MG63 (cell line): ENCODE results near the gene TAF3. TPM values are rescaled to one million over a fixed set of nuclear protein-coding genes. Genes with fewer than 3 reads are reported as not detected.
A peak's percentile ranks its signal among the peaks of the same experiment; 100 is the strongest.

Source experiments
- DNase-seq: peaks from one replicate; pipeline ENCODE4 v3.0.0-alpha.2; 2020
- H3K27me3 ChIP-seq: fragments of 250-450 bp; sonication (Bioruptor Pico); 2 replicates; pipeline ENCODE4 v1.5.1; 2020; ENCODE audit warnings: mild to moderate bottlenecking, moderate library complexity
- H3K36me3 ChIP-seq: fragments of 250-450 bp; sonication (Bioruptor Pico); 2 replicates; pipeline ENCODE4 v1.5.1; 2020; ENCODE audit warnings: mild to moderate bottlenecking, moderate library complexity
- H3K4me3 ChIP-seq: fragments of 250-450 bp; sonication (Bioruptor Pico); 2 replicates; pipeline ENCODE4 v1.5.1; 2020; ENCODE audit warnings: mild to moderate bottlenecking, moderate library complexity
- H3K9me3 ChIP-seq: fragments of 250-450 bp; sonication (Bioruptor Pico); 2 replicates; pipeline ENCODE4 v1.5.1; 2020; ENCODE audit warnings: mild to moderate bottlenecking, moderate library complexity
- total RNA-seq: library from RNA; depleted of rRNA; stranded (reverse); fragments of >200 nt; shearing (Covaris generic); gene quantifications from 2 replicates; pipeline ENCODE4 v1.2.3, GENCODE V29; 2014; ENCODE audit warnings: low replicate concordance; rRNA removed

The TAF3 gene
- total RNA-seq, 1 experiment from 2014 or later = 0.92 TPM

DNA sequence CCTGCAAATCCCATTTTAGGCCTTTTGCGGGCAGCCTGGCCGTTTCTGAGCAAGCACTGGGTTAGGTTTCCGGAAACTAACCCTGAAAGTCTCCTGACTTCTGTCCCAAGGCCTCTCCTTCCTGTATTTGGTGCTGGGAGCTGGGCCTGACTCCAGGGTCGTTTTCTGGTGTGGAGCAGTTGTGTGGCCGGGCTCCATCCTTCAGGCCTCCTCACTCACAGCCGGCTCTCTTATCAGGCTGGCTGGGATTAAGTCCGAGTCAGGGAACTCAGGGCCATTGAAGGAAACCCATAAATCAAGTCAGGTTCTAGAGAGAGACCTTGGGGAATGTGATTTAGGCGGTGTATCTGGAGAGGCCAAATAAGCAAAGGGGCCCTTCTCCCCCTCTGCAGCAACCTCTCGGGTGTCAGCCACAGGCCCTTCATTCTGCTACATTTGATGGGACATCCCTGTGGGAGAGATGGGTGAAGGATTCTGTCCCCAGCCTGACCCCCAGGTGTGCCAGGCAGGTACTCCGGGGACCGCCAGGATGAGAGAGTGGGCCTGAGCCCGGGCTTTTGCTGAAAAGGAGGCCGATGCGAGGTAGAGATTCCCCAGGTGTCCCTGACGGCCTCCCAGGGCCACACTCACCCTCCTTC, 239.4 kb downstream of the TAF3 start:
- no peak overlapping the region for H3K4me3 ChIP-seq
- DNase-seq = no peak
- no peaks in the 10 kb centered on the region for H3K36me3 ChIP-seq
- no peaks in the 10 kb centered on the region for H3K9me3 ChIP-seq
- H3K27me3 ChIP-seq = no peaks in the 10 kb centered on the region

DNA sequence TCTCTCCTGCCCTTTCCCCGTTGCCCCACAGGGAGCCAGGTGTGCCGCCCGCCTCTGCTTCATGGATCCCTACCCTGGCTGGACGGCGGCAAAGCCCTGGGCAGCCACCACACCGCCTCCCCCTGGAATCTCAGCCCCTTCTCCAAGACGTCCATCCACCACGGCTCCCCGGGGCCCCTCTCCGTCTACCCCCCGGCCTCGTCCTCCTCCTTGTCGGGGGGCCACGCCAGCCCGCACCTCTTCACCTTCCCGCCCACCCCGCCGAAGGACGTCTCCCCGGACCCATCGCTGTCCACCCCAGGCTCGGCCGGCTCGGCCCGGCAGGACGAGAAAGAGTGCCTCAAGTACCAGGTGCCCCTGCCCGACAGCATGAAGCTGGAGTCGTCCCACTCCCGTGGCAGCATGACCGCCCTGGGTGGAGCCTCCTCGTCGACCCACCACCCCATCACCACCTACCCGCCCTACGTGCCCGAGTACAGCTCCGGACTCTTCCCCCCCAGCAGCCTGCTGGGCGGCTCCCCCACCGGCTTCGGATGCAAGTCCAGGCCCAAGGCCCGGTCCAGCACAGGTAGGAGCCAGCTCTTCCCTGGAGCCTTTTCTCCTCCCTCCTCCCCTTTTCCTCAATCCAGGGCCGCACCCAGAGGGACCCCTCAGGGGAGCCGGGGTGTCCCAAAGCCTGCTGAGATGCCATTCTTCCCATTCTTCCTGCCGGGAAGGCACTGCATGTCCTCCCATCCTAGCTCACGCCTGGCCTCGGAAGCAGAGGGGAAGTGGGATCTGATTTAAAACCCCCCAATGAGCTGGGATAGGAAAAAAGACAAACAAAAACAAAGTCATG, 240.2 kb downstream of the TAF3 start:
- Histone ChIP-seq H3K4me3 (no peak overlapping the region), H3K9me3 (no peaks in the 10 kb centered on the region), H3K27me3 (no peaks in the 10 kb centered on the region), H3K36me3 (no peaks in the 10 kb centered on the region)
- DNase-seq = no peak

DNA sequence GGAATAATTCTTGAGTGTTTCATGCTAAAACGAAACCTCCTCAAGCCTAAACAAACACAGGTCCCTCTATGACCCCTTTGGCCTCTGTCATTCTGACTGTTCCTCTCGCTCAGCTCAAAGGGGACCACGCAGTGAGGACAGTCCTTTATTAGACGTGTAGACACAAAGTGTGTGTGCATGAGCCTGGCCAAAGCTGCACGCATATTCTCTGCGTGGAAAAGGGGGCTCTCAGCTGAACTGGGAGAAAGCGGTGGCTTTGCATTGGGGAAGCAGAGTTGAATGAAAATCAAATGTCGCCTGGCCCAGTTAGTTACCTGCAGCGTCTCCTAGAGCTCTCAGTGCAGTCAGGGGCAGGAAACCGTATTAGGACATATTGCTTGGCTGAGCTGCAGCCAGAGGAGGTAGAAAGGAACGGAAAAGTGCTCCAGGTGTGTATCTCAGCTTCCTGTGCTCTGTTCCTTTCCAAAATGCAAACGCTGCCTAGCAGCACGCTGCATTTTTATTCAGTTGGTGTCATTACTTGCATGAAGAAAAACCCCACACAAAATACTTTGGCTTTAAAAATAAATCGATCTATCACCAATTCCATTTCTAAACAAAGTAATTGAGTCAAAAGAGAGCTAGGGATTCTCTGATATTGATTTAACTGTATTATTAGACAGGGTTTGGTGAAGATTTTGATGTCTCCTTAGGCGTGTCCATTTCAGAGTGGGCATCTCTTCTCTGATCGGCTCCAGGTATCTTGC, 241.1 kb downstream of the TAF3 start:
- no peaks in the 10 kb centered on the region for H3K36me3 ChIP-seq
- H3K27me3 ChIP-seq = no peaks in the 10 kb centered on the region
- DNase-seq = no peak
- H3K4me3 ChIP-seq = no peak overlapping the region
- H3K9me3 ChIP-seq = no peaks in the 10 kb centered on the region

DNA sequence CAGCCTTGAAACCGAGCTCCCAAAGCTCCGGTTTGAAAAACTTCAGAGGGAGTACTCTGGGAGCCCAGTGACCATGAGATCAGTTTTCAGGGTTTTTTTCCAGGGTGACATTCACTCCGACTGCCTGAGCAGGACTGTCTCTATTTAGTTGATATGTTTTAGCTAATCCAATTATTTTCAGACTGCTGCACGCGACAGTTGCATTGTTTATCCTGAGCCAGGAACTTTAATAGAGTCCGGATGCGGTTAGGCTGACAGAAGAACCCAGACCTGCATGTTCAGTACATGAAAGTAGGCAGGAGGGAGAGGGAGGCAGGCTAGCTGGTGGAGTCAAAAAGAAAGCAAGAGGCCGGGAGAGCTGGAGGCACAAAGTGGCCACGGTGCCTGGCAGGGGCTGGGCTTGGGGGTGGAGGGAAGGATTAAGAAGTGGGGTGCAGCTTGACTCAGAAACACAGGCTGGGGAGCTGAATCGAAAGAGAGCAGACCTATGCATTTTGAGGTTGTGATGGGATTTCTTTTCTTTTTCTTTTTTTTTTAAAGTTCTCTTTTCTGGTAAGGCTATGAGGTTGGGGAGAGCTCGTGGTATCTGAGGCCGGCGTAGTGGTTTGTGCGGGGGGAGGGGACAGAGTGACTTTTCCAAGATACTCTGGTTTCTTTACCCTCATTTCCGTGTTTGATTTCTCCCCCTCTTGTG, 241.9 kb downstream of the TAF3 start:
- peak; percentile 23 for DNase-seq
- no peaks in the 10 kb centered on the region for H3K9me3 ChIP-seq
- no peak overlapping the region for H3K4me3 ChIP-seq
- H3K27me3 ChIP-seq = no peaks in the 10 kb centered on the region
- H3K36me3 ChIP-seq = no peaks in the 10 kb centered on the region

DNA sequence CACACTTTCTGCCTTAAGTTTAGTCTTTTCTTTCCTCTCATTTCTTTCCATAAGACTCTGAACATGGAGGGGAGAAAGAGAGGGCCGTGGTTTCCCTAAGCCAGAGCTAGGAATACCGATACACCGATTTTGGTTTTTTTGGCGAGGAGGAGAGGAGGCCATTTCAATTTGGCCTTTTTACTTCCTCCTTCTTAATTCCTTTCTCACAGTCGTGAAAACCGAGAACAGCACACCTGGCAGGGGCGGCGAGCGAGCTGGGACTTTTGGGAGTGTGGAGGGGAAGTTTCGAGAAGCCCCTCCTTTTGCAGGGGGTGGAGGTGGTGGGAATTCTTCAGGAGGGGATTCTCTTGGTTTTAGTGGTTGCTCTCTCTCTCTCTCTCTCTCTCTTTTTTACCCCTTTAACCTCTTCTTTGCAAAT, 242.4 kb downstream of the TAF3 start:
- H3K36me3 ChIP-seq = no peaks in the 10 kb centered on the region
- DNase-seq = no peak
- no peak overlapping the region for H3K4me3 ChIP-seq
- H3K27me3 ChIP-seq = no peaks in the 10 kb centered on the region
- no peaks in the 10 kb centered on the region for H3K9me3 ChIP-seq

DNA sequence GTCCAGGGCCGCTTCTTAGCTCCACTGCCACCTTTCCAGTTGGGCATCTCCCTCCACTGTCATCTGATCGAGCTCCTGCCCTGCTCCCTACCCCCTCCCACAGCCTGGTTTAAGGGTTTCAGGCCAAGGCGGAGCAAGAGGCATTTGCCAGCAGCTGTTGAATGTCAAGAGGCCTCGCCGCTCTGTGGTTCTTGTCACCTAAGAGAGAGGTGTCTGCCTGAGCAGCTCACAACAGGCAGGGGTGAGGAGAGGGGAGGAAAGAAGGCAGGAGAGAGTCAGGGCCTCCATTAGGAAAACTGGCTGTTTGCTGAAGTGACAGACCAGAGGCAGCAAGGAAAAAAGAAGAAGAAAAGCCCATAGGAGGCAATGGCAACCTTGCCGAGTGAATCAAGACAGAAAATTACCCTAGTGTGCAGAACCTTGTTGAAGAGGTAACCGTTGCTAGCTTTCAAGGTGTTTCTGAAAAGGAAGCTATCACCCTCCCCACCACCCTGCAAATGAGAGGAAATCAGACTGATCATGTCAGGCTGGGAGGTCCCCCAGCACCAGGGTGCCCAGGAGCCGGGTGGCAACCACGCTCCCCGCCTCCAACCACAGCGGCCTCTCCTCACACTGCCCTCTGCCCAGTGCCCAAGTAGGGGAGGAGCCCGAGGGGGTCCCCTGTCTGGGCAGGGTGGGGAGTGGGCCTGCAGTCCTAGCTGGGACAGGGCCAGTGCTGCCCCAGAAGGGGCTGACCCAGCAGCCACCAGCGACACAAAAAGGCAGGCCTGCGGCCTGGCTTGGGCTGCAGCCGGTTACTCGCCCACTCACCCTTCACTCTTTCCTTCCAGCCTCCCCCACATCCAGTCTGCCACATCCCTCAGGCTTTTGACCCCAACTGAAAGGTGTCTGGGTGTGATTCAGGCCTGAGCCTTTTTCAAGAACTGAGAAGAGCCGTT, 243.2 kb downstream of the TAF3 start:
- no peak for DNase-seq
- Histone ChIP-seq H3K27me3 (no peaks in the 10 kb centered on the region), H3K36me3 (no peaks in the 10 kb centered on the region), H3K9me3 (no peaks in the 10 kb centered on the region), H3K4me3 (no peak overlapping the region)

DNA sequence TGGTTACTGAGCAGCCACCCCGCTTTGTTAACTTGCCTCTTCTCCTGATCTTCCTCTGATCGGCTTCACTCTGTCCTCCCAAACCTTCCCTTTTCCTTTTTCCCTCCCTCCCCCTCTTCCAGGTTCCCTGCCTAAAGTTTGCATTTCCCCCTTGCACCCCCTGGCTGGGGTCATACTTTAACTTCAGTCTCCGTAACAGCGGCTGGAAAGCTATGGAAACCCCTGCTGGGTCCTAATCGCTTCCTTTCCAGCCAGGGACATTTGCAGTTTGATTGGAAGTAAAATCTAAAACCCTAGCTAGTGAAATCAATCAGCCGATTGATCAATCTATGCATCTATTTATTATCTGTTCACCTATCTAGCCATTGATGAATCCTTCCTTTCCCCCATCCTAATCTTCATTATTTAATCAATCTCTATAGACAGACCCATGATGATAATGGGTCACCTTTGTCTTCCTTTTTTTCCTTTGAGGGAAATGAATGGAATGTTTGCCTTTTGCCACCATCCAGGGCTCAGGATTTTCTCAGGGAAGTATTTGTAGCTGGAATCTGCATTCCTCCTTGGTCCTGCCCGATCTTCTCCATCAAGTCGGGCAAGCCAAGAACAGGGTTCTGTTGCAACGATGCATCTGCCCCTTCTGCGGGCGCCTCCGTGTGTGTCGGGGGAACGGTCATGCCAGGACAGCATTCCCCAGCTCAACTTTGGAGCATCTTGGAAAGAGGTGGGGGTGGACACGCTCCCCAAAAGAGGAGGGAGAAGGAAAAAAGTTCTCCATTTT, 245.0 kb downstream of the TAF3 start:
- Histone ChIP-seq H3K27me3 (no peaks in the 10 kb centered on the region), H3K4me3 (no peak overlapping the region), H3K9me3 (no peaks in the 10 kb centered on the region), H3K36me3 (no peaks in the 10 kb centered on the region)
- no peak for DNase-seq

DNA sequence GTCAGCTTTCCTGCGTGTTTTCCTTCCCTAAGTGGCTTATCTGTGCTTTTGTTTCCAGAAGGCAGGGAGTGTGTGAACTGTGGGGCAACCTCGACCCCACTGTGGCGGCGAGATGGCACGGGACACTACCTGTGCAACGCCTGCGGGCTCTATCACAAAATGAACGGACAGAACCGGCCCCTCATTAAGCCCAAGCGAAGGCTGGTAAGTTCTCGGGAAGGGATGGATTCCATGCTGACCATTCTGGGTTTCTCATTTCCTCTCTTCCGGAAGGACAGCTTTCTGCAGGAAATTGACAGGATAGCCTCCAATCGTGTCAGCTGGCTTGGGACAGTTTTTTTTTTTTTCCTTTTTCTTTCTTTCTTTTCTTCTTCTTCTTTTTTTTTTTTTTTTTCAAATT, 245.6 kb downstream of the TAF3 start:
- no peaks in the 10 kb centered on the region for H3K9me3 ChIP-seq
- no peak for DNase-seq
- no peak overlapping the region for H3K4me3 ChIP-seq
- H3K36me3 ChIP-seq = no peaks in the 10 kb centered on the region
- no peaks in the 10 kb centered on the region for H3K27me3 ChIP-seq

DNA sequence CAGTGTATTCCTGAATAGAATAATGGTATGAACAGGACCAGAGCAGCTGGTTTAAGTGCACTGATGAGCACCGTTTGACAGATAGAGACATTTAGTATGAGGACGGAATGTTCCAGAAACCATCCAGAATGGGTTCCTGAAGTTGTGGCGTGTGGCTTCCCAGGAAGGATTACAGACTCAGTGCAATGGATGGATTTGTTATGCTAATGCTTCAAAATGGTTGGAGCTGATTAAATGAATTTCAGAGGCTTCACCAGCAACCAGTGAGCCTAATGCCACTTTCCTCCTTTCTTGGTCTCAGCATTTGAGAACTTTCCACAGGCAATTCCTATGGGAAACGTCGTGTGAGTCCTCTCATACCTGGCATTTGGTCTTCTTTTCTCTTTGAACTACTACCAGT, 246.1 kb downstream of the TAF3 start:
- no peak overlapping the region for H3K4me3 ChIP-seq
- no peaks in the 10 kb centered on the region for H3K27me3 ChIP-seq
- DNase-seq = no peak
- H3K9me3 ChIP-seq = no peaks in the 10 kb centered on the region
- no peaks in the 10 kb centered on the region for H3K36me3 ChIP-seq

DNA sequence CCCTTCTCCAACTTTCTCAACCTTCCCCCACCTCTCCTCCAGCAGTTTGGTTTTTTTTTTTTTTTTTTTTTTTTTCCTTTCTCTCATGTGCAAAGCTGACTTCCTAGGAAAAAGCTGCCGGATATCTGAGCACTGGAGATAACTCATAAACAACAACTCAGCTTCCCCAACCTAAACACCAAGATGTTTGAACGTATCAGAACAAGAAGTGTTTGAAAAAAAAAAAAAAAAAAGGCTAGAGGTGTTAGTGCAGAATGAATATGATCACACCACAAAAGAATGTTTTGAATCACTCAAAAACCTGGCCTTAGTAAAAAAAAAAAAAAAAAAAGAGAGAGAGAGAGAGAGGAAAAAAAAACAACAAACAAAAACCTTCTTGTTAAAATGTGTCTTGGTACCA, 247.3 kb downstream of the TAF3 start:
- DNase-seq = no peak
- no peaks in the 10 kb centered on the region for H3K9me3 ChIP-seq
- no peak overlapping the region for H3K4me3 ChIP-seq
- H3K36me3 ChIP-seq = no peaks in the 10 kb centered on the region
- H3K27me3 ChIP-seq = no peaks in the 10 kb centered on the region

DNA sequence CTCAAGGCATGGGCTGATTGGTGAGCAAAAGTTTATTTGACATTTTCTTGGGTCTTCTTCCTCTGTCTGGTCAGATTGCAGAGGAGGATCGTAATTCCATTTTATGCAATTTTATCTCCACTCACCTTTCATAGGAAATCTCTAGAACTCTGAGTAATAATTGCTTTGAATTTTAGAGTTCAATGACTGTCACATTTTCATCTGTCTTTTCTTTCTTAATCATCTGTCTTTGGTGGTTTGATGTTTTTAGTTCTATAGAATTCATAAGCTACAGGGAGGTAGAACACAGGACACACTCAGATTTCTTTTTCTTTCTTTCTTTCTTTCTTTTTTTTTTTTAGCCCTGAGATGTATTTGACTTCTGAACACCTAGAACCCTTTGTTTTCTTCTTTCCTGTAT, 247.8 kb downstream of the TAF3 start:
- DNase-seq = no peak
- Histone ChIP-seq H3K36me3 (no peaks in the 10 kb centered on the region), H3K9me3 (no peaks in the 10 kb centered on the region), H3K4me3 (no peak overlapping the region), H3K27me3 (no peaks in the 10 kb centered on the region)

Other genes starting within 250 kb of the TAF3 start
- 0.44 TPM in 1 of 2 replicates, not detected in the other for gene ITIH5, start 151.5 kb upstream of the TAF3 start, total RNA-seq
- gene ITIH2, start 115.2 kb upstream of the TAF3 start, total RNA-seq = not detected in 2 replicates
- gene KIN, start 30.5 kb upstream of the TAF3 start, total RNA-seq = 13.0 and 34.8 TPM in 2 replicates
- gene ATP5F1C, start 30.3 kb upstream of the TAF3 start, total RNA-seq = 499 and 516 TPM in 2 replicates
- gene GATA3, start 236.2 kb downstream of the TAF3 start, total RNA-seq = not detected in 2 replicates